ENCODE measurements around the gene ACSM6. TPM values are rescaled to one million over a fixed set of nuclear protein-coding genes. Genes with fewer than 3 reads are reported as not detected.

ACSM6 gene
- total RNA-seq, 4 donors from 2014 or later, result not detected

- TF ChIP-seq POLR2A (IDR thresholded peaks at IDR 0.05) (no peak), CTCF (IDR thresholded peaks at IDR 0.05) (no peak), EP300 (IDR thresholded peaks at IDR 0.05) (no peak)
- no peak for DNase-seq (ENCODE audit: low spot score in 2 of 2)
- Histone ChIP-seq H3K9me3 (peaks cover 0 to 1% (median 0%) of the 10 kb centered on the region in 4 donors), H3K27me3 (no peaks in the 10 kb centered on the region), H3K4me3 (no peak overlapping the region), H3K36me3 (no peaks in the 10 kb centered on the region), H3K27ac (no peak overlapping the region), H3K4me1 (peaks cover 0 to 11% (median 2%) of the 10 kb centered on the region in 4 donors)
- WGBS, 2 donors, result 57 to 64% methylated on average over 2 of the region's 2 CpGs
Measured at GRCh38 chr10:95181726-95182125, 12.3 kb upstream of the ACSM6 start.

GRCh38 chr10:95183271-95184230 lies 10.5 kb upstream of the ACSM6 start:
- 6 to 11% methylated on average over 35 to 63 of the region's 85 CpGs for WGBS, 2 donors
- DNase-seq (ENCODE audit: low spot score in 2 of 2), result peak; percentile 31 to 66

GRCh38 chr10:95187617-95188016 lies 6.4 kb upstream of the ACSM6 start:
- TF ChIP-seq CTCF (IDR thresholded peaks at IDR 0.05) (no peak), POLR2A (IDR thresholded peaks at IDR 0.05) (no peak), EP300 (IDR thresholded peaks at IDR 0.05) (no peak)
- Histone ChIP-seq H3K9me3 (no peaks in the 10 kb centered on the region), H3K27ac (no peak overlapping the region), H3K36me3 (no peaks in the 10 kb centered on the region), H3K4me3 (no peak overlapping the region), H3K4me1 (peaks cover 0 to 11% (median 2%) of the 10 kb centered on the region in 4 donors), H3K27me3 (no peaks in the 10 kb centered on the region)
- no peak for DNase-seq (ENCODE audit: low spot score in 2 of 2)
- WGBS, 2 donors, result 64 to 71% methylated on average over 3 of the region's 3 CpGs

More at GRCh38 chr10:95183271-95184230, 10.5 kb upstream of the ACSM6 start:
- H3K36me3 ChIP-seq, result no peaks in the 10 kb centered on the region
- H3K4me1 ChIP-seq, result peaks cover 0 to 11% (median 2%) of the 10 kb centered on the region in 4 donors
- H3K4me3 ChIP-seq, result peak overlapping the region; percentile 48 to 73 (median 58)
- peak; percentile 68 to 93 (median 92) for TF ChIP-seq CTCF (IDR thresholded peaks at IDR 0.05)
- TF ChIP-seq POLR2A (IDR thresholded peaks at IDR 0.05), result no peak
- no peaks in the 10 kb centered on the region for H3K27me3 ChIP-seq
- H3K9me3 ChIP-seq, result no peaks in the 10 kb centered on the region
- peak overlapping the region in 3 of 4 donors; percentile 45 to 77 (median 76) for H3K27ac ChIP-seq

GRCh38 chr10:95188593-95188992 lies 5.4 kb upstream of the ACSM6 start:
- no peak for DNase-seq (ENCODE audit: low spot score in 2 of 2)
- Histone ChIP-seq H3K36me3 (no peaks in the 10 kb centered on the region), H3K9me3 (no peaks in the 10 kb centered on the region), H3K4me3 (no peak overlapping the region), H3K27ac (no peak overlapping the region), H3K27me3 (no peaks in the 10 kb centered on the region), H3K4me1 (peaks cover 0 to 6% (median 0%) of the 10 kb centered on the region in 4 donors)
- no peak for TF ChIP-seq CTCF (IDR thresholded peaks at IDR 0.05)

GRCh38 chr10:95196046-95196445 lies 2.0 kb downstream of the ACSM6 start:
- no peak overlapping the region for H3K4me3 ChIP-seq
- TF ChIP-seq CTCF (IDR thresholded peaks at IDR 0.05) (no peak), POLR2A (IDR thresholded peaks at IDR 0.05) (no peak), EP300 (IDR thresholded peaks at IDR 0.05) (no peak)
- H3K27me3 ChIP-seq, result no peaks in the 10 kb centered on the region
- no peak for DNase-seq (ENCODE audit: low spot score in 2 of 2)
- no peaks in the 10 kb centered on the region for H3K4me1 ChIP-seq
- WGBS, 2 donors, result 59 to 63% methylated on average over 3 of the region's 3 CpGs
- H3K27ac ChIP-seq, result no peak overlapping the region
- peaks cover 0 to 7% (median 0%) of the 10 kb centered on the region in 4 donors for H3K9me3 ChIP-seq
- H3K36me3 ChIP-seq, result no peaks in the 10 kb centered on the region

Measured in tibial nerve (tissue), 4 donors.